Stimulated activated CD8-positive, alpha-beta memory T cell treated with anti-CD3 and anti-CD28 coated beads, Interleukin-15, amount 100 ng/mL, for 24 hours (primary cell): ENCODE results near the gene ANKRD55.
"Not testable (repeated sequence)": the region's sequence is repeated elsewhere in the genome, so short reads cannot be mapped to it uniquely, and the experiment has no call there.

Experiments used
- DNase-seq: peaks from one replicate; pipeline ENCODE4 v3.0.0-alpha.2; 2020; ENCODE audit warnings: low read depth

ANKRD55 gene

DNA sequence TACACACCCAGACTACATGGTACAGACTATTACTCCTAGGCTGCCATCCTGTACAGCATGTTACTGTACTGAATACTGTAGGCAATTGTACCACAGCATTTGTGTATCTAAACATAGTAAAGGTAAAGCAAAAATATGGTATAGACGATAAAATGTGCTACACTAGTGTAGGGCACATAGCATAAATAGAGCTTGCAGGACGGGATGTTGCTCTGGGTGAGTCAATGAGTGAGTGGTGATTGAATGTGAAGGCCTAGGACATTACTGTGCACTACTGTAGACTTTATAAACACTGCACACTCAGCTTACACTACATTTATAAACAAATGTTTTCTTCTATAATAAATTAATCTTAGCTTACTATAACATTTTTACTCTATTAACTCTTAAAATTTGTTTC lies 25.6 kb downstream of the ANKRD55 start:
- no peak for DNase-seq

DNA sequence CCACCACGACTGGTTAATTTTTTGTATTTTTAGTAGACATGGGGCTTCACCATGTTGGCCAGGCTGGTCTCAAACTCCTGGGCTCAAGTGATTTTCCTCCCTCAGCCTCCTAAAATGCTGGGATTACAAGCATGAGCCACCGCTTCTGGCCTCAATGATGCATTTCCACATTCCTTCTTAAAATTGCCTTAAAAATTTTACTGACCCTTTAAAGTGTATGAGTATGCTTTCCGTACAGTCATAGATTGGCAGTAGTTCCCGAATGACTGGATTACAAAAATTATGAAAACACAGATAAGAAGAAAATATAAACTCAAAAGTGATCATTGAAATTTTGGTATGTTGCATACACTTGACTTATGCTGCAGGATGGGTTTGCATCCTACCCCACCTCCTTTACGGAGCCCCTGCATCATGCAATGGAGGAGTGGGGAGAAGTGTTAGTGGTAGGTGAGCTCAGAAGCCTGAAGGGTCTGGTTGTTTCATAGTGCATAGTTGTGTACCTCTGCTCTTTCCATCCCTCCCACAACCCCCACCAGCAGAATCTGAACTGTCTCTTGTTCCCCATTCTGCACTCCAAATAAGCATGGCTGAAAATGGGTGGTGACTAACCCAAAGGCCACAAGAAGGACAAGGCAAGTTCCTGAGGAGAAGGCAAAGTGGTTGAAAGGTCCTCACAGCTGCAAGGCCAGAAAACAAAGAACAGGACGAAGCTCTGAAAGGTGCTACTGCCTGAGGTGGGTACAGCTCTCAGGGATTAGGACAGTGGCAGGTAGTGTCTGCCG lies 26.8 kb downstream of the ANKRD55 start:
- no peak for DNase-seq

DNA sequence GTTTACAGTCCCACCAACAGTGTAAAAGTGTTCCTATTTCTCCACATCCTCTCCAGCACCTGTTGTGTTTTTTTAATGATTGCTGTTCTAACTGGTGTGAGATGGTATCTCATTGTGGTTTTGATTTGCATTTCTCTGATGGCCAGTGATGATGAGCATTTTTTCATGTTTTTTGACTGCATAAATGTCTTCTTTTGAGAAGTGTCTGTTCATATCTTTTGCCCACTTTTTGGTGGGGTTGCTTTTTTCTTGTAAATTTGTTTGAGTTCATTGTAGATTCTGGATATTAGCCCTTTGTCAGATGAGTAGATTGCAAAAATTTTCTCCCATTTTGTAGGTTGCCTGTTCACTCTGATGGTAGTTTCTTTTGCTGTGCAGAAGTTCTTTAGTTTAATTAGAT lies 29.2 kb downstream of the ANKRD55 start:
- DNase-seq = not testable (repeated sequence)

DNA sequence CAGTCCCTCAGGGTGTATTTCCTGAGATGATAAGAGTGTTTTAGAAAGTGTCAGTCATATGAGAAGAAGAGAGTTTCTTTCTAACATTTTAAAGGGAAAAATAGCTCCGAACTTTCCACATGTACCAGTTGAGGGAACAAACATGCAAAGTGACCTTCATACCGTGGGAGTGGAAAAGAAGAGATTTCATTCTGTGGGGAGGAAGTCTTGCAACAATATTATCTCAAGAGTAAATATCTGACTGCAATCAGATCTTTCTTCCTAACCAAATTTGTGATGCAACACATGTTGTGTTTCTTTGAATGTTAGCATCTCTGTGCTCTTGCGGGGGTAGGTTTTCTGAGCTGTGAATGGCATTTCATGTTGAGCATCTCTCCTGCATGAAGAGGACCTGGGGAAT lies 30.6 kb downstream of the ANKRD55 start:
- DNase-seq = no peak

- not testable (repeated sequence) for DNase-seq
Observed at GRCh38 chr5:56201762-56202261, 31.3 kb downstream of the ANKRD55 start.

DNA sequence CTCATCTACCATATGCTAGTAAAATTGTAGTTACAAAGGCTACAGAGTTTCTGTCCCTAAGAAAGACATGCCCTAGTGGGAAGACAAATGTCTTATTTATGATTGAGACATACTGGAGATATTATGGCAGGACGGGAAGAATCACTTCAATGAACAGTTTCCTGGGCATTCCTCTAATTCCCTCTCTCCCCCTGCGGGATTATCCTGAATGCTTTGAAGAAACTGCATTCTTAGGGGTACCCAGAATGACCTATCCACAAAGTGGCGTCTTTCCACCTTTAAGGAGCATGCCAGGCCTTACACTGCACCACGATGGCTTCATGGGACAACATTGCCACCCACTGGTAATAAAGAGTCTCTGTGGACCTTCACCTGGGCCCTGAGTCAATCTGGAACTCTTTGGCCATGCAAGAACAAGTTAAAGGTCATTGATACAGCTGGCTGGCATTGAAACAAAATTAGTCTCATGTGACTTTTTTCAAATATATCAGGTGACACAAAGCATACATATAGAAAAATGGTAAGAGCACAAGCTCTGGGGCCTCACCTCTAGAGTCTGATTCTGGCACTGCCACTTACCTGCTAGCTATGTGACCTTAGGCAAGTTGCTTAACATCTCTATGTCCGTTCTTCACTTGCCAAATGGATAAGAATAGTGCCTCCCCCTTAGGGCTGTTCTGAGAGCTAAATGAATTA lies 32.0 kb downstream of the ANKRD55 start:
- DNase-seq = no peak

- DNase-seq = no peak
Observed at GRCh38 chr5:56195016-56195415, 38.1 kb downstream of the ANKRD55 start.

- no peak for DNase-seq
Observed at GRCh38 chr5:56192246-56192645, 40.9 kb downstream of the ANKRD55 start.

- no peak for DNase-seq
Observed at GRCh38 chr5:56191656-56192055, 41.5 kb downstream of the ANKRD55 start.

DNA sequence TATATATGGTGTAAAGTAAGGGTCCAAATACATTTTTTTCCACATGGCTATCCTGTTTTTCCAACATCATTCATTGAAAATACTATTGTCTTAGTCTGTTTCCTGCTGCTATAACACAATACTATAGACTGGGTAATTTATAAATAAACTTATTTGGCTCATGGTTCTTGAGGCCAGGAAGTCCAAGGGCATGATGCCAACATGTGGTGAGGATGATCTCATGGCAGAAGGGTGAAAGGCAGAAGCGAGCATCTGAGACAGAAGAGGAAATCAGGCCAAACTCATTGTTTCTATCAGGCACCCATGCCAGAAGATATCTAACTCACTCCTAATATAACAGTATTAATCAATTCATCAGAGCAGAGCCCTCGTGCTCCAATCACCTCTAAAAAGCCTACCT lies 42.6 kb downstream of the ANKRD55 start:
- DNase-seq = no peak

DNA sequence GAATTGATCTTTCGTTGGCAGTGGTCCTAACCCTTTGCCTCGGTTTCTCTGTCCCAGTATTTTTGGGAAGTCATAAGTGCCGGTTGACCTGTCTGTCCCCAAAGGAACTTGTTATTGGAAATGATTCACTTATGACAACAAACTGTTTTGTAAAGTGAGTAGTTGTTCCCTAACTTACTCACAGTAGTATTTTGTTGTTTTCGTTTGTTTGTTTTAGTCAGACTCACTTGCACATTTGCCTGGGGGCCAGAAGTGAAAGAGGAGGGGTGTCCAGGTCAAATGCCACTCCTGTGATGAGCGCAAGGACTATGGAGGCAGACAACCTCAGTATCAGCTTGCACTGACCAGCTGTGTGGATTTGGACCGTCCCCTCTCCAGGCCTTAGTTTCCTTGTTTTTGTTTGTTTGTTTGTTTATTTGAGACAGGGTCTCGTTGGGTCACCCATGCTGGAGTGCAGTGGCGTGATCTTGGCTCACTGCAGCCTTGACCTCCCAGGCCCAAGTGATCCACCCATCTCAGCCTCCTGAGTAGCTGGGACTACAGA lies 47.3 kb downstream of the ANKRD55 start:
- DNase-seq = no peak

- no peak for DNase-seq
Observed at GRCh38 chr5:56183506-56183905, 49.6 kb downstream of the ANKRD55 start.

DNA sequence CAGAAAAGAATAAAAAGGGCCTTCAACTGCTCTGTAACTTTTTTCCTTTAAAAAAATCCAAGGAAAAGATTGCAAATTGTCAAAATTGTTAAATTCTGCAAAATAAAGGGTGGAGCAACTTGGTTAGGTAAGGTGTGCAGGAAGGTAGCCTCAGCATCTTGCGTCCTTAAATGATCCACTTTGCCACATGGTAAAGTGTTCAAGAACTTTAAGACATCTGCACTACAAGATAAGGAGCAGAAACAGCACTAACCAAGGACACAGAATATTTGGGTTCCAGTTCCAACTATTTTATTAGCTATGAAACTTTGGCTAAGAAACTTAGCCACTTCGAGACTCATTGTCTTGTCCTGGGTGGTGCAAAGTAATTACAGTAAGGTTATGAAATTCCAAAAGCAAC lies 53.7 kb downstream of the ANKRD55 start:
- DNase-seq = no peak

DNA sequence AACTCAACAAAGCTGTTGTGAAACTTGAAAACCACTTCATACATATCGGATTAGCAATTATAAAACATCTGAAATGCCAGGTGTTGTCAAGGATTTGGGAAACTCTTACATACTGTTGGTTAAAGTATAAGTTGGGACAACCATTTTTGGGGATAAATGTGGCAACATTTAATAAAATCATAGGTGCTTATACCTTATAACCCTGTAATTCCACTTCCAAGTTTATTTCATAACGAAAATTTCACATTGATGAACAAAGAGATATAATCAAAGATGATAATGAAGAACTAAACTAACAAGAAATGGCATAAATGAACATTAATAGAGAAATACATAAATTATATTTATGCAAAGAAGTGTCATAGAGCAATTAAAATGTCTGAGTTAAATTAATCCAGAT lies 54.3 kb downstream of the ANKRD55 start:
- no peak for DNase-seq

DNA sequence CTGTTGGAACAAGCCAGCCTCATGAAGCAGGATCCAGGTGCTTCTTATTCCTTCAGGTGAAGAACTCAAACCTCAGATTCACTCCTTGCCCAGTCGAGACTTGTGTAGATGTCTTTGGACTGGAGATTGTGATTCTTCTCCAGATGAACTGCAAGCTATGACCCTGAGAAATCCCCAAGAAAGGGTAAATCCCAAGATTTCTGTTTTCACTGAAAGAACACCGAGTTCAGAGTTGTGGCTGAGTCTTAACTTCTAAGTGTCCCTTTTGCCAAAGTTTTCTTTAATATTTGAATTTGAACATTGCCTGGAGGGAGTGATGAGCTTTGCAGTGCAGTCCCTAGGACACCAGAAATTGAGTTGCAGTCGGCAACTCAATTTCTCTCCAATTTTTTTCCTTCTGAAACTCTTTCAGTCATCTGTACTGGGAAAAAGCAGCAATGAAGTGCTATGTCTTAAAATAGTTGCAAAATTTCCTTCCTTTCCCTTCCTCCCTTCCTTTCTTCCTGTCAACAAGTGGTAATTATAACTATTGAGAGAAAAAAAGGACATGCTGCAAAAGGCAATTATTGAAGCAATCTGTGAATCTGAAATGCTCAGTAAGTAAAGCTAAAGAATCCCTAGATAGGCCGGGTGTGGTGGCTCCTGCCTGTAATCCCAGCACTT lies 56.1 kb downstream of the ANKRD55 start:
- DNase-seq = no peak

DNA sequence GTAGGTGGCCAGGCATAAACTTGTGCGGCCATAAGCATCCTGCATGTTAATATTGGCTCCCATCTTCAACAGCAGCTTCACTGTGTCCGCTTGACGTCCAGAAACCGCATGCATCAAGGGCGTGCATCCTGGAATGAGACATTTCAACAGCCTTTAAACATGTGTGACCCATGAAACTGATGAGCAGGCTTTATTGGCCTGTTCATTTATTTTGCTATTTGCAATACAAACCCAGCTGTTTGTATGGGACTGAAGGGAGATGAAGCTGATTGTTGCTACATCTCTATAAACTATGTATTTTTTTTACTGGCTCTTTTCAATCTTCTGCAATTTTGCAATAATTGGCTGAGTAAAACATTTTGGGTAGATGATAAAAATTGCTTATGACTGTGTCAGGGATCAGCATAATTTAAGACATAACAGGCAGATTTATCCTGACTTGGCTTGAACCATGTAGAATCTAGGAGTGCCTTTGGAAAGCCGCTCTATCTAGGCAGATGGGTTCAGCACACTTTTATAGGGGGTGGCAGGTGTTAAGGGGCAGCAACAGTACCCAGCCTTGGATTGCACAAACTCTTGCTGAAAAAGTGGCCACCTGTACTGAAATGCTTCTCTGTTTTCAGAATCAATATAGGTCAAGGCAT lies 56.9 kb downstream of the ANKRD55 start:
- DNase-seq = no peak

DNA sequence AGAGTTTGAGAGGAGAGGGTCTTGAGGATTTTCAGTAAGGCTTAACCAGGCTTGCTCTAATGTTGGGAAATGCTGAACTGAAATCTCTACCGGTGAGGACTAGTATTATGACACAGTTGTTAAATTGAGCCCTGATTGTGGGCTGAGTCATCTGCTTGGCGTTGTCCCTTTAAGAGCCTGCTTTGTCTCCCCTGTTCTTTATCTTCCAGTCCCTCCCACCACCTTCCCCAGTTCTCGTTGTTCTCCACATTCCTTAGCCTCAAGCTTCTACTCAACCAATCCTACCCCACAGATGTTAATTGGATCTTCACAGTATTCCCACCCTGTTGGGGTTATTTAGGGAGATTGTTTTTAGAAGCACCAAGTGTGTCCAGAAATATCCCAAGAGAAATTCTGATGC lies 57.6 kb downstream of the ANKRD55 start:
- no peak for DNase-seq

DNA sequence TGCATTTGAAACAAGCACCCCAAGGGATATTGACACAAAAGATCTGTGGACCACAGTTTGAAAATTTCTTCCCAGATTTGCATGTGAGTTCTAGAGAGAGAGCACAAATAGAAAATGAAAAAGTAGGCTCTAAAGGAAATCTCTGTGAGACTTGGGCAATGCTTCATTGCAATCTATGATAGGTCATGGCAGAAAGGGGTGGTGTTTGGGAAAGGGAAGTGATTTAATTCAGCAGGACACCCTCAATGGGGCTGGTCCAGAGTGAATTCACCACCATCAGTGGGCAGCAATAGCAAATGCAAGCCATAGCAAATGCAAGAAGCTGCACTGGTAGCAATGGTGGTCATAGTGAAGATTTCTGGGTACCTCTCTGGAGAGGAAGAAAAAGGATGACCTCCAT lies 58.1 kb downstream of the ANKRD55 start:
- no peak for DNase-seq

GRCh38 chr5:56172241-56172640 lies 60.9 kb downstream of the ANKRD55 start:
- no peak for DNase-seq

DNA sequence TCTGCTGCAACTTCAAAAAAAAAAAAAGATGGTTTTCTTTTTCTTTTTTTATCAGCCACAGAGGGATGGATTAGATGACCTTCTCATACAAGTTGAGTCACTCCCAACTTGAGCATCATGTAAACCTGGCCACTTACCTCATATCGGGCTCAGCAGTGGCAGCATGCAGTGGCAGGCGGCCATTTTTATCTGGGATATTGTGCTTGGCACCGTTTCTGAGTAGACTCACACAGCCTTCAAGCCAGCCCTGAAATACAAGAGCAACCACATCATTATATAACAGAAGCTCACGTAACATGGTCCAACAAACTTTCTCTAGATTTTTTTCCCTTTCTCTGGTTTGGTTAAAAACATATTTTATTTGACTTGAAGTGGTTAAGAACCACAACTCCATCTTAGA lies 62.6 kb downstream of the ANKRD55 start:
- DNase-seq = no peak

DNA sequence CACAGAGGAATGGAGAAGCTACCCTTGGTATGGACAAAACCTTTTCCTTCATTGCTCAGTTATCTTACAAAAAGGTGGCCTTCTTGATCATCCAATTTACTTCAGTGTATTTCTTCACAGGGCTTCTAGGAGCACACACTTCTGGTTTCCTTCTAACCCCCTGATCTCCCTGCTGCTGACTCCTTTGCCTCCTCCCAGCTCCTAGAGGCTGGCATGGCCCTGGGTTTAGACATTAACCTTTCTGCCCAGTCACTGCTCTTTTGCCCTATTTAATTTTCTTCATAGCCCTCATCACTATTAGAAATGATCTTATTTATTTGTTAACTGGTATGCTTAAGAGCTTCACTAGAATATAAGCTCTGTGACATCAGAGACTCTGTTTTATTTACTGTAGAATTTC lies 63.2 kb downstream of the ANKRD55 start:
- no peak for DNase-seq

DNA sequence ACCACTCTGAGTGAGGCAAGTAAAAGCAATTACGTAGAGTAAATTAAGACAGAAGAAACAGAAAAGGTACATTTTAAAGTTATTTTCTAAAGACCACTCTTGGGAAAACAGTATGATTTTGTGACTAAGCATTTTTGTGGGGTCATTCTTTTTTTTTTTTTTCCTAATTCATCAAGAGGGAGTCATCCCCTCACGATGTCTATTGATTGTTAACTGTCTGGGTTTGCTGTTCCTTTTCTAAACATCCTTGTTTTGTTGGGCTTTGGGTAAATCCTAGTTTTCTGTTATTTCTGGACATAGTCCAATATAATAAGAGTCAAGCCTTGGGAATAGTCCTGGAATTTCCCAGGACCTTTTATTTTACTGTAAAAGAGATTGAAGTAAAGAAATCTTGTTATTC lies 63.8 kb downstream of the ANKRD55 start:
- DNase-seq = no peak
